ENCODE results near the gene ENPP3. TPM values are rescaled to one million over a fixed set of nuclear protein-coding genes. Genes with fewer than 3 reads are reported as not detected.

The ENPP3 gene
- total RNA-seq, 2 donors from 2014 or later, result 16.6 to 21.2 TPM

DNA sequence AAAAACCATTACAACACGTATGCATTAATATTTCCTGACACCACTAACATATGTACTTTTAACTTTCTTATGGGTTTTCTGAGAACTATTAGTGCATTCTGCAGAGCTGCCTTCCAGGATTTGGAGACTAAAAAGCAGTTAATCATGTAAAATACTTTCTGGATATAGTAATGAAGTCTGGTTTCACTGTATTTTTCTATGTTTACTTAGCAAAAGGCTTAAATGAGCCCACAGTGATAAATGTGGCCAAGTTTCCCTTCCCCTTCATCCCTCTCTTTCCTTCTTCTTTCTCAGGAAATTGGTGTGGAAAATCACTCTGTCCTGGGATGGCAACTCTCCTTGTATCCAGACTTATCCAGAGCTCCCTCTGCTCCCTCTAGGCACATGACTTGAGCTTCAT, 141.1 kb downstream of the ENPP3 start:
- ATAC-seq (no peak), DNase-seq (no peak)
- intact Hi-C loops (cut with DNase I, micrococcal nuclease), result no loop called here

DNA sequence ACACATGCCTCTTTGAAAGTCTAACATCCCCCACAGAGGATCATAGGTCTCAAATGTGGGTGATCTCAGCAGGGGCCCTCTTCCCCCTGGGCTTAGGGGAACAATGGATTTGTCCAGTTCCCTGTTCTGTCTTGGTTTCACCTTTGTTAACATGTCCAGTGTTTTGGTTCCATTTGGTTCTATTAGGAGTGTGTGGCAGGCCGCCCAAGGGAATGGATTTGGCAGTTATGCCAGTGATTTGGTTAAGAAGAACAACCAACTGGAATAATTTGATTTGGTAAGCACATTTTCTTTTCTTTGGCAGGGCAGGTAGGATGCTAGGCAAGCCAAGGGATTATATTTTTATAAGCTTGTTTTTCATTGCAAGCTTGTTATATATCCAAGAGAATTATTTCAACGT, 142.2 kb downstream of the ENPP3 start:
- DNase-seq (no peak), ATAC-seq (no peak)
- intact Hi-C loops (cut with DNase I, micrococcal nuclease), result no loop called here

DNA sequence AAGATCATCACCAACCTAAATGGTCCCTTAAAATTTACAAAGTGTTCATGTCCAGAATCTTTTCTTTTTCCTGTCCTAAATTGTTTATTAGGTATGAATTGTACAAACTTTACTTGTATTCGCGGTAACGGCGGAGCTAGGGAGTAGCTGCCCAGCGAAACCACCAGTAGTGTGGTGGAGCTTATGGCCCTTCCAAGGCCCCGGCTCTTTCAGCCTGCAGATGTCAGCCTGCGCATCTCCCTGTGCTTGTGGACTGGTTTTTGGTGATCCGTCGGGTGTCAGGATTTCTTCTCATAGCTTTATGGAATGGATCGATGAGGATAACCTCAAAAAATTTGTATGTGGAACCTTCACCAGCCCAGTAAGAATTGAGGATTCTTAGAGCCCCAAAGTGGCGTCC, 143.5 kb downstream of the ENPP3 start:
- intact Hi-C loops (cut with DNase I, micrococcal nuclease), result loop anchor here in 1 of 2 donors (5.0 kb wide), 1 partner anchor 132 kb away; no protein-coding TSS in a partner anchor
- DNase-seq, result no peak
- no peak for ATAC-seq

- intact Hi-C loops (cut with DNase I, micrococcal nuclease), result loop anchor here in 1 of 2 donors (5.0 kb wide), 1 partner anchor 131 kb away; no protein-coding TSS in a partner anchor
- ATAC-seq (no peak), DNase-seq (no peak)
These were observed 144.6 kb downstream of the ENPP3 start for GRCh38 chr6:131781687-131782086.

GRCh38 chr6:131782764-131783163, 145.7 kb downstream of the ENPP3 start:
- ATAC-seq (peak; percentile 94), DNase-seq (peak in 1 of 2 donors; percentile 13)
- intact Hi-C loops (cut with DNase I, micrococcal nuclease), result loop anchor here in 1 of 2 donors (5.0 kb wide), 1 partner anchor 130 kb away; no protein-coding TSS in a partner anchor

DNA sequence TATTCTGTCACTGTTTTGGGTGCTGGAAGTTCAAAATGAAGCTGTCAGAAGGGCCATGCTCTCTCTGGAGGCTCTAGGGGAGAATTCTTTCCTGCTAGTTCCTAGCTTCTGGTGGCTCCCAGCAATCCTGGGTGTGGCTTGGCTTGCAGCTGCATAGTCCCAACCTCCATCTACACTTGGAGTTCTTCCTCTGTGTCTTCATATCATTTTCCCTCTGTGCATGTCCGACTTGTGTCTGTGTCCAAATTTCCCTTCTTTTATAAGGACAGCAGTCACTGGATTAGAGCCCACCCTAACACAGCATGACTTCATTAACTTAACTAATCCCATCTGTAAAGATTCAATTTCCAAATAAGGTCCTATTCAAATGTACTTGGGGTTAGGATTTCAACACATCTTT, 147.5 kb downstream of the ENPP3 start:
- intact Hi-C loops (cut with DNase I, micrococcal nuclease), result loop anchor here in 1 of 2 donors (5.0 kb wide), 1 partner anchor 128 kb away; no protein-coding TSS in a partner anchor
- DNase-seq, result no peak
- ATAC-seq, result no peak

DNA sequence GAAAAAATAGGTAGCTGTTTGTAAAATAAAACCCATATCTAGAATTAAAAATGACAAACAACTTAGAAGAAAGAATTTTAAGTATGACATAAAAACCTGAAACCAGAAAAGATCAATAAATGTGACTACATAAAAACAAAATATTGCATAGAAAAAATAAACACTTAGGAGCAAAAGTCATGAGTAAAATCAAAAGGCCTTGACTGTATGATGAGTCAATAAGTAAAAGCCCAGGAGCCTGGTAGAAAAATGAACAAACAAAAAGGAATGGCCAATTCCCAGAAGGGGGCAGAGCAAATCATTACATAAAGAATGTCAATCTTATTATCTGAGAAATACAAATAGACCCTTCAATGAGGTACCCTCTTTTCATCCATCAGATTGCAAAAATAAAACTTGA, 150.0 kb downstream of the ENPP3 start:
- intact Hi-C loops (cut with DNase I, micrococcal nuclease), result no loop called here
- ATAC-seq, result no peak
- DNase-seq, result no peak

- intact Hi-C loops (cut with DNase I, micrococcal nuclease), result no loop called here
- DNase-seq (peak in 1 of 2 donors; percentile 11), ATAC-seq (no peak)
These were observed 150.9 kb downstream of the ENPP3 start for GRCh38 chr6:131787766-131788712.

DNA sequence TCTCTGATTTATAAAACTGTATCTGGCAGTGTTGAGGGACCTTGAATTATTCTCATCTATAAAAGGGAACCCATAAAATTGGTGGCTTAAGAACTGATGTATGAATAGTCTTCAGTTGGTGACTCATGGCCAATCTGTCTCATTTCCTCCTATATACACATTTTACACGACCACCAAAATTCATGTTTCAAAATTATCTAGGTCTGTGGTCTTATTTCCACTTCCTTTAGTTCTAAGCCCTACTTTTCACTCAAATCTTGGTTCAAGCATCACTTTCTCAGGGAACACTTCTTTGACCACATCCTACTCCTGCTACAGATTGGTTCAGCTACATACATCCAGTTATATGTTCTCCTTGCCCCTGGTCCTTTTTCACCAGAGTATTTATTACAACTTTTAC, 152.1 kb downstream of the ENPP3 start:
- no peak for DNase-seq

DNA sequence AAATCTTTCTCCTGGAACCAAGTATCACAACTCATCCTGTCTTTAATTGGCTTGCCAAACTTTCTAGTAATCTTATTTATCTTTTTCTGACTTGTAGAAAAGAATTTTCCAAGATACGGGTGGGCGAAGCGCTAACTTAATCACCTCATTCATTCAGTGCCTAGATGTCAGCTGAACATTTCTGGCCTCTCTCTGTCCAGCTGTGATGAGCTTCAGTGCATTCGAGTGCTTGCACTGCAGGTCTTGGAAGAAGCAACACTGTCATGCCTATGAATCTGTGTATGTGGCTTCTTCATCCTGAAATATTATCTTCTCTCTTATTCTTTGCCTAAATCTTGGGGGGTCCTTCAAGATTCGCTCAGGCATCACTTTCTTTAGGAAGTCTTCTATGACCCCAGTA, 154.4 kb downstream of the ENPP3 start:
- DNase-seq, result no peak
- no peak for ATAC-seq

More for the DNA sequence above, 152.1 kb downstream of the ENPP3 start:
- intact Hi-C loops (cut with DNase I, micrococcal nuclease), result no loop called here
- ATAC-seq, result no peak

DNA sequence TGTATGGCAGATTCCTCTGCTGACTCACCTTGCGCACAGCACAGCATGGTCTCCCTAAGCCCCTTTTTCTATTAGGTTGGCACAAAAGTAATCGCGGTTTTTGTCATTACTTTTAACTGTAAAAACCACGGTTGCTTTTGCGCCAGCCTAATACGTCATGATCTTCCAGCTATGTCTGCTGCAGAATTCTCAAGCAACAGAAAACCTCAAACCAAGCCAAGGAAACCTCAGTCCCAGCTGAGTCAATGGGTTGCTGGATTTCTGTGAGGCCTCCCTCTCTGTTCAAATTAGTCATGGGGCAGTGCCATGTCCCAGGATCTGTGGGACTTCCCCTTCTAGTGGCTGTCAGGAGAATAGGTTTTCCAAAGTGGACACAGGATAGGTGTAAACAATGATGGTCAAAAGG, 155.0 kb downstream of the ENPP3 start:
- DNase-seq, result no peak
- ATAC-seq, result no peak

More for the DNA sequence above, 154.4 kb downstream of the ENPP3 start:
- intact Hi-C loops (cut with DNase I, micrococcal nuclease), result no loop called here

GRCh38 chr6:131795366-131795765, 158.3 kb downstream of the ENPP3 start:
- DNase-seq (no peak), ATAC-seq (no peak)
- intact Hi-C loops (cut with DNase I, micrococcal nuclease), result no loop called here

More for the DNA sequence above, 155.0 kb downstream of the ENPP3 start:
- intact Hi-C loops (cut with DNase I, micrococcal nuclease), result no loop called here

Small RNA genes lying within 50 kb of the gene (microRNA-seq; reads per million reads assigned to microRNA genes)
- gene MIR548H5, result 0 reads per million in 2 donors

Other genes starting within 250 kb of the ENPP3 start
- gene ARG1, start 64.1 kb upstream of the ENPP3 start, total RNA-seq, result under 1 TPM in 1 of 2 donors, not detected in 1; 0.28 TPM
- 10 to 100 TPM; 26.5 to 29.5 TPM for gene MED23, start 9.1 kb upstream of the ENPP3 start, total RNA-seq
- under 1 TPM in 1 of 2 donors, not detected in 1; 0.31 TPM for gene OR2A4, start 64.1 kb downstream of the ENPP3 start, total RNA-seq
- gene CTAGE9, start 73.7 kb downstream of the ENPP3 start, total RNA-seq, result not detected
- 10 to 100 TPM; 15.8 to 19.9 TPM for gene ENPP1, start 170.7 kb downstream of the ENPP3 start, total RNA-seq